ENCODE results near the gene DSC1. TPM values are rescaled to one million over a fixed set of nuclear protein-coding genes. Genes with fewer than 3 reads are reported as not detected.

DSC1 gene
- total and polyA plus RNA-seq, 9 donors, result under 0.01 to 9.4 (median 0.32) TPM; not detected in 5

DNA sequence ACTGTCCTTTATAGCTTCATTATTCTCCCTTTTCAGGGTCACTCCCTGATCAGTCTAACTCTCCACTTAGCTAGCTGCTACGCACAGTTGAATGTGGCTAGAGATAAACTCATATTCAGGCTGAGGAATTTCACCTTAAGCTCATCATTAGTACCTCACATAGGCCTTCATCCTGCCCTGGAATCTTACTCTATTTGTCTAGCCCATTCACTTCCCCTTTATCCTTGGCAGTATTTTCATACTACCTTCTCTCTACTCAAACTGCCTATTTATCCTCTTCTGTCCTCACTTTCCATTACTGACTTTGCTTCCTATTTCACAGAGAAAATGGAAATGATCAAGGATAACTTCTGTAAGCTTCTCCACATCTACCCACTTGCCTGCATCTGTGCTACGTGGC is 49.9 kb downstream of the DSC1 start:
- DNase-seq, result no peak
- Histone ChIP-seq H3K36me3 (ENCODE audit: control insufficient read depth, insufficient read depth, low read length) (no peaks in the 10 kb centered on the region), H3K27me3 (ENCODE audit: control insufficient read depth, insufficient read depth, low read length) (no peaks in the 10 kb centered on the region), H3K4me3 (ENCODE audit: low read length) (no peak overlapping the region), H3K9me3 (replicated peaks; ENCODE audit: control insufficient read depth, low read depth, low read length) (no peaks in the 10 kb centered on the region), H3K27ac (ENCODE audit: low read length) (no peak overlapping the region), H3K4me1 (ENCODE audit: control insufficient read depth, insufficient read depth, low read length) (no peaks in the 10 kb centered on the region)
- 58% methylated on average over 2 of the region's 2 CpGs for WGBS (ENCODE audit: insufficient coverage)

DNA sequence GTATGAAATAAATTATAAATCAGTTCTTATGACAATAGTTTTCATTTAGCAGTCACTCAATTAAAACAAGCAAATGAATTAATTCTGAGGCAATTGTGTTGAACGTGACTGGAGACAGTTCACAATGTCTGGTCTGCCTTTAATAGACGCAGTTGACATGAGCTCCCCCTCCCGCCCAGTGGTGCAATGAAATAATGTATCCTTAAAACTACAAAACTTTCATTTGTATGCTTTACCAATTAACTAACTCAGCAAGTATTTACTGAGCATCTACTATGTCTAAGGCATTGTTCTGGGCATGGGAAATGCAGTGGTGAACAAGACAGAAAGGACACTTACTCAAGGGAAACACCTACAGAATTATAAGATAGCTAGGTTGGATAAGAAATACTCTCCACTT is 56.9 kb downstream of the DSC1 start:
- no peaks in the 10 kb centered on the region for H3K36me3 ChIP-seq (ENCODE audit: control insufficient read depth, insufficient read depth, low read length)
- H3K9me3 ChIP-seq (replicated peaks; ENCODE audit: control insufficient read depth, low read depth, low read length), result no peaks in the 10 kb centered on the region
- no peak overlapping the region for H3K27ac ChIP-seq (ENCODE audit: low read length)
- DNase-seq, result no peak
- no CpG with 5 or more reads among the region's 3 CpGs for WGBS (ENCODE audit: insufficient coverage)
- peaks cover 7% of the 10 kb centered on the region for H3K4me1 ChIP-seq (ENCODE audit: control insufficient read depth, insufficient read depth, low read length)
- peaks cover 16% of the 10 kb centered on the region for H3K27me3 ChIP-seq (ENCODE audit: control insufficient read depth, insufficient read depth, low read length)
- no peak overlapping the region for H3K4me3 ChIP-seq (ENCODE audit: low read length)

DNA sequence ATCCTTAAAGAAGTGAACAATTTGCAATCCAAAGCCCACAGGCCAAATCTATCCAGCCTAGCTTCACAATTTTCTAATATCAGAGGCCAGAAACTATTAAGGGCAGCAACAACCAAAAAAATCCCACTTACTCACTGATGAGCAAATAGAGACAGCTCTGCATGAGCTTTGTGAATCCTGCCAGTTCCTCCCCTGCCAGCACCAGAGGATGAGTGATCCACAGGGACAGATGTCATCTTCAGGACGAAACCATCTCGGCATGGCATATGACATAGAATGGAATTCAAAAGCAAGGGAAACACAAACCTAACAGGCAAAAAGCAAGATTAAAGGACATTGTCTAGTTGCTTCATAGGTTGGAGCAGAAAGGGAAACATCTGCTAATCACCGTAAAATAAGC is 58.2 kb downstream of the DSC1 start:
- WGBS (ENCODE audit: insufficient coverage), result 40% methylated on average over 1 of the region's 3 CpGs
- Histone ChIP-seq H3K9me3 (replicated peaks; ENCODE audit: control insufficient read depth, low read depth, low read length) (no peaks in the 10 kb centered on the region), H3K27ac (ENCODE audit: low read length) (no peak overlapping the region), H3K4me3 (ENCODE audit: low read length) (no peak overlapping the region), H3K36me3 (ENCODE audit: control insufficient read depth, insufficient read depth, low read length) (no peaks in the 10 kb centered on the region), H3K4me1 (ENCODE audit: control insufficient read depth, insufficient read depth, low read length) (peaks cover 9% of the 10 kb centered on the region), H3K27me3 (ENCODE audit: control insufficient read depth, insufficient read depth, low read length) (peaks cover 25% of the 10 kb centered on the region)
- peak; percentile 1 for DNase-seq

DNA sequence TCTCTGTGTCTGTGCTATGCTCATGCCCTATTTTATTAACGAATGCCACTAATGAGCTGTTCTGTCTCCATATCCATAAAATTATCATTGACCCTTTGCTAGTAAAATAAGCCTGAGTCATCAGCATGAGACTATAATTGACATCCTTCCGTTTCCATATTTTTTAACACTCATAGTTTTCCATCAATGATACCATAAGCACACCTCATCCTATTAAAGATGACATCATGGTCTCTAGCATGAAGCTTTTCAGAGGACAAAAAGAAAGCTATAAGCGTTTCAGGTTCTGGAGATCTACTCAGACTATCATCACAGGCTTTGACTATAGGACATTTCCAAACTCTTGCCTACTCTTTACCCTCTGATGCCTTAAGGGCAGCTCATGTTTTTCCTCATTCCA is 59.2 kb downstream of the DSC1 start:
- Histone ChIP-seq H3K9me3 (replicated peaks; ENCODE audit: control insufficient read depth, low read depth, low read length) (no peaks in the 10 kb centered on the region), H3K27ac (ENCODE audit: low read length) (no peak overlapping the region), H3K27me3 (ENCODE audit: control insufficient read depth, insufficient read depth, low read length) (peaks cover 25% of the 10 kb centered on the region), H3K36me3 (ENCODE audit: control insufficient read depth, insufficient read depth, low read length) (no peaks in the 10 kb centered on the region), H3K4me3 (ENCODE audit: low read length) (no peak overlapping the region), H3K4me1 (ENCODE audit: control insufficient read depth, insufficient read depth, low read length) (peaks cover 9% of the 10 kb centered on the region)
- no peak for DNase-seq
- 75% methylated on average over 2 of the region's 3 CpGs for WGBS (ENCODE audit: insufficient coverage)

DNA sequence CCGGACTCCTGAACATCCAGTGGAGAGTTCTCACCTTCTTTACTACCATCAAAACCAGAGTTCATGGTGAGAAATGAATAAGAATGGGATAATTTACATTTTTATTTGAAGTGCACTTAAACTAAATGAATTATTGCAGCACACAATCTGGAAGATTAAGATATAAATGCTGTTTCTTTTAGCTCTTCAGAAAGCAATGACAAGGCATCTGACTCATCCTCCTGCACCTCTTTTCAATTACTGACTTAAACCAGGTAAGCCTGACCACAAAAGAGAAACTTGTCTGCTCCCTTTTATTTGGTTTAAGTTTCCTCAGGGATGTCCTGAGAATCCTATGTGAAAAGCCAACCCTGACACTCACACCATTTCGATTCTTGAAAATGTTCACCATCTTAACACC is 59.7 kb downstream of the DSC1 start:
- DNase-seq, result no peak
- Histone ChIP-seq H3K27me3 (ENCODE audit: control insufficient read depth, insufficient read depth, low read length) (peaks cover 25% of the 10 kb centered on the region), H3K4me3 (ENCODE audit: low read length) (no peak overlapping the region), H3K4me1 (ENCODE audit: control insufficient read depth, insufficient read depth, low read length) (peaks cover 9% of the 10 kb centered on the region), H3K27ac (ENCODE audit: low read length) (no peak overlapping the region), H3K9me3 (replicated peaks; ENCODE audit: control insufficient read depth, low read depth, low read length) (no peaks in the 10 kb centered on the region), H3K36me3 (ENCODE audit: control insufficient read depth, insufficient read depth, low read length) (no peaks in the 10 kb centered on the region)
- whole genome bisulfite sequencing (ENCODE audit: insufficient coverage), result no CpG with 5 or more reads among the region's 2 CpGs

DNA sequence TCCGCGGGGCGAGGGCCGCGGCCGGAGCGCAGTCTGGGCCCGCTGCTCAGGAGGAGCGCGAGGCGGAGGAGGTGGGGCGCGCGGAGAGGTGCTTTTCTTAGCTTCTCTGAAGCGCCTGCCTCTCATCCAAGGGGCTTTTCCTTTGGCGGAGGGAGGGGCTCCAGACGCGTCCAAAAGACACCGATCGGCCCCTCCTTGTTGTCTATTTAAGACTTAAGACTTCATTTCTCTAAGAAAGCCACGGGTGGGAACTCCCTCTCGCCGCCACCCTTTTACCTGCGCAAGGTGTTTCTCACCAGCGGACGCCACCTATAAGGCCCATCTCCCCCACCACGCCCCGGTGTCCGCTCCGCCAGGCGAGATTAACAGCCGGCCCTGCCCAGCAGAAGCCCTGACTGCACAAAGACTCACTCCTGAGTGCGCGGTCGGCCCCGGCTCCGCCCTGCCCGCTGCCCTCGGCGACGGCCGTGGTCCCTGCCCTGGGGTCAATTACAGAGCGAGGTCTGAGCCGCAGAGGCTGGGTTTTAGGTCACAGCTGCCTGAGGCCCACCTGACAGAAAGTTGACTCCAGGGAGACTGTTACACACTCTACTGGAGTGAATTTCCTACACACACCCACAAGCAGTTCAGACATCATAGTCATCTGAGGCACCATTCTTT is 60.5 kb downstream of the DSC1 start, which contains the start of gene DSC2:
TSS of gene DSC2 (minus strand) at position 397 of the 660 bp plus-strand sequence. CDS start 450 bp downstream, outside the sequence.
- under 1% methylated on average over 42 of the region's 44 CpGs for WGBS (ENCODE audit: insufficient coverage)
- H3K36me3 ChIP-seq (ENCODE audit: control insufficient read depth, insufficient read depth, low read length), result no peaks in the 10 kb centered on the region
- H3K27ac ChIP-seq (ENCODE audit: low read length), result no peak within 1 kb of the TSS
- H3K4me1 ChIP-seq (ENCODE audit: control insufficient read depth, insufficient read depth, low read length), result peaks cover 9% of the 10 kb centered on the region
- peaks cover 25% of the 10 kb centered on the region for H3K27me3 ChIP-seq (ENCODE audit: control insufficient read depth, insufficient read depth, low read length)
- peak within 1 kb of the TSS; percentile 47 for H3K4me3 ChIP-seq (ENCODE audit: low read length)
- H3K9me3 ChIP-seq (replicated peaks; ENCODE audit: control insufficient read depth, low read depth, low read length), result no peaks in the 10 kb centered on the region
- DNase-seq, result peak; percentile 7

DNA sequence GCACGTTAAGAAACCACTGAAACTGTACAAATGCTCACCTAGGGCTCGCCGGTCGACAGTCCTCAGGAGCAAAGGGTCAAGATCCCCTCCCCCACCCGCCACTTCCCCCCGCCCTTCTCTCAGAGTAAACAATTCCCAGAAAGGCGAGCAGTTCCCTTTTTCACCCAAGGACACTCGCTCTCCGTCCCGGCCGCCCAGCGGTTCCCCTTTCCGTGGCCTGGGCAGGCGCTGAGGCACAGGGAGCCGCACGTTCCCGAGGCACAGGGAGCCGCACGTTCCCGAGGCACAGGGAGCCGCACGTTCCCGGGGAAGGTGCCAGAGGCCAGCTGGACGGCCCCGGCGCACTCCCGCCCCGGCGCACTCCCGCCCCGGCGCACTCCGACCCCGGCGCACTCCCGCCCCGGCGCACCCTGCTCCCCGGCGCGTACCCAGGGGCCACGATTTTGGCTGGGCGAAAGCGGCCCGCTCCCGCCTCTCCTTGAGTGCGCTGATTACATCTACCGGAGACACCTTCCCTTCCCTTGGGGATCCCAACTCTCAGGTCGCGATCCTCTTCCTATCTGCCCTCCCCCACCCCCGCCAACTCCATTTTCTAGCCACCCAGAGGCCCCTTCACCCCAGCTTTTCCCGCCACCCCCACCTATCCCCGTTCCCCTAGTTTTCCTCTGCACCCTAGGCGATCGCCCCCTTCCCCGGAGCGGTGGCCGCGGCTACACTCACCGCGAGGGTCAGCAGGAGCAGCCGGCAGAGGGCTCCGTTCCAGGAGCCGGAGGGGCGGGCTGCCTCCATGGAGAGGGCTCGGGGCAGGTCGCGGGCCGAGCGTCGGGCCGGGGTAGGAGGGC is 61.3 kb downstream of the DSC1 start:
- peaks cover 25% of the 10 kb centered on the region for H3K27me3 ChIP-seq (ENCODE audit: control insufficient read depth, insufficient read depth, low read length)
- peak overlapping the region; percentile 47 for H3K4me3 ChIP-seq (ENCODE audit: low read length)
- H3K9me3 ChIP-seq (replicated peaks; ENCODE audit: control insufficient read depth, low read depth, low read length), result no peaks in the 10 kb centered on the region
- H3K27ac ChIP-seq (ENCODE audit: low read length), result peak overlapping the region; percentile 42
- no peaks in the 10 kb centered on the region for H3K36me3 ChIP-seq (ENCODE audit: control insufficient read depth, insufficient read depth, low read length)
- DNase-seq, result peak; percentile 81
- WGBS (ENCODE audit: insufficient coverage), result 0% methylated on average over 58 of the region's 72 CpGs
- H3K4me1 ChIP-seq (ENCODE audit: control insufficient read depth, insufficient read depth, low read length), result peaks cover 9% of the 10 kb centered on the region

DNA sequence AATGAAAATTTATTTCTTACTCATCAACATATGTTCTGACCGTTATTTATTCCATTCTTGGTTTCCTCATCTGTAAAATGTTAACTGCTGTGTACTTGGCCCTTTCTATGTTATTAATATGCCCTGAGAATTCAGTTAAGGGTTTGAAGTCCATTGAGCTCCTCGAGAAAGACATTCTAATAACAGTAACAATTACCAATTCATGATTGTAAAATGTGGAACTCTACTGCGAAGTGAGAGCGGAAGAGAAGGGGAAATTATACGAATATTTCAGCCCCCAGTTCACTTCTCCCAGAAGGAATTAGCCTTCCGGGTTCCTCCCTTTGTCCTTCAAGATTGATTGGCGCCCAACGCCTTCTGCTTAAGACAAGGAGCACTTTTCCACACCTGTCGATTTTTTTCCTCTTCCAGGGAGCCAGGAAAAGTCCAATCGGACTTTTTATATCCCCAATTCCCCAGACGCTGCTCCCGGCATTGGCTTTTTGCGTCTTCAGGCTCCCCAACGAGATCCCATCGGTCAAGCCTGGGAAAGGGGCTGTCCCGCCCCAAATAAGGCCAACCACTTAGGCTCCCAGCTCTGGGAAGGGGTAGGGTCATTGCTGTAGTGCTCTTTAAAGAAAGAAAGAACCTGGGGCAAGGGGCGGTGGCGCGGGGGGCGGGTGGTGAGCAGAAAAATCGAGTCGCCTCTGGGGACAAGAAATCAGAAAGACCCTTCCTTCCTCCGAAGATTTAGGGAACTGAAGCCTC is 62.0 kb downstream of the DSC1 start:
- peak overlapping the region; percentile 47 for H3K4me3 ChIP-seq (ENCODE audit: low read length)
- DNase-seq, result peak; percentile 22
- WGBS (ENCODE audit: insufficient coverage), result 10% methylated on average over 13 of the region's 23 CpGs
- H3K36me3 ChIP-seq (ENCODE audit: control insufficient read depth, insufficient read depth, low read length), result no peaks in the 10 kb centered on the region
- peak overlapping the region; percentile 42 for H3K27ac ChIP-seq (ENCODE audit: low read length)
- H3K4me1 ChIP-seq (ENCODE audit: control insufficient read depth, insufficient read depth, low read length), result peaks cover 9% of the 10 kb centered on the region
- no peaks in the 10 kb centered on the region for H3K9me3 ChIP-seq (replicated peaks; ENCODE audit: control insufficient read depth, low read depth, low read length)
- H3K27me3 ChIP-seq (ENCODE audit: control insufficient read depth, insufficient read depth, low read length), result peaks cover 25% of the 10 kb centered on the region

DNA sequence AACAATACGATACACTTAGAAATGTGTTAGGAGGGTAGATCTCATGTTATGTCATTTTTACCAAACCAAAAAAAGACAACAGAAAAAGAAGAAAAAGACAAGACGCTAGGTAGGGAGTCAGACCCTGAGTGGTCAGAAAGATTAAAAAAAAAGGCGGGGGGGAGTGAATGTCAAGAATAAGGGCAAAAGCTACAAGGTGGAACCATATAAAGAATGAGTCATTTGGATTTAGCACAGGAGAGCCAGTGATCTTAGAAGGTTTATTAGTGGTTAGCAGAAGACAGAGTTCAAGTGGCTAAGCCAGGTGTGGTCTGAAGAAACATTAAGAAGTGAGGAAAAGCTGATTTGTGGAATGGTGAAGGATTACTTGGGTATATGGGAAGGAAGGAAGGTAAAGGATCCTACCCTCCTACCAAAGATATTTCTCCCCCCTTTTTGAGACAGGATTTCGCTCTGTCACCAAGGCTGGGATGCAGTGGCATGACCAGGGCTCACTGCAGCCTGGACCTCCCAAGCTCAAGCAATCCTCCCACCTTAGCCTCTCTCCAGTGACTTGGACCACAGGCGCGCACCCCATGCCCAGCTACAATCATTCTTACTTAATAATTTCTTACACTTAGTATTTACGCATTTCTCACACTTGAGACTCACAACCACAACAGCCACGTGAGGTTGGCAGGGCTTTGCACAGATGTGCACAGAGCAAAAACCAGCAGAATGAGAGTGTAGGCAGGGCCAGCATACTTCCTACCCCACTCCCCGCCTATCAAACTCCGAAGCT is 63.0 kb downstream of the DSC1 start:
- no peaks in the 10 kb centered on the region for H3K9me3 ChIP-seq (replicated peaks; ENCODE audit: control insufficient read depth, low read depth, low read length)
- peak; percentile 2 for DNase-seq
- peaks cover 9% of the 10 kb centered on the region for H3K4me1 ChIP-seq (ENCODE audit: control insufficient read depth, insufficient read depth, low read length)
- H3K4me3 ChIP-seq (ENCODE audit: low read length), result no peak overlapping the region
- H3K27ac ChIP-seq (ENCODE audit: low read length), result no peak overlapping the region
- H3K36me3 ChIP-seq (ENCODE audit: control insufficient read depth, insufficient read depth, low read length), result no peaks in the 10 kb centered on the region
- WGBS (ENCODE audit: insufficient coverage), result 85% methylated on average over 6 of the region's 10 CpGs
- peaks cover 25% of the 10 kb centered on the region for H3K27me3 ChIP-seq (ENCODE audit: control insufficient read depth, insufficient read depth, low read length)
